Measurements from ENCODE around the gene UTF1. TPM values are rescaled to one million over a fixed set of nuclear protein-coding genes. Genes with fewer than 3 reads are reported as not detected.

The UTF1 gene
- total RNA-seq, 1 experiment from 2014 or later = not detected

DNA sequence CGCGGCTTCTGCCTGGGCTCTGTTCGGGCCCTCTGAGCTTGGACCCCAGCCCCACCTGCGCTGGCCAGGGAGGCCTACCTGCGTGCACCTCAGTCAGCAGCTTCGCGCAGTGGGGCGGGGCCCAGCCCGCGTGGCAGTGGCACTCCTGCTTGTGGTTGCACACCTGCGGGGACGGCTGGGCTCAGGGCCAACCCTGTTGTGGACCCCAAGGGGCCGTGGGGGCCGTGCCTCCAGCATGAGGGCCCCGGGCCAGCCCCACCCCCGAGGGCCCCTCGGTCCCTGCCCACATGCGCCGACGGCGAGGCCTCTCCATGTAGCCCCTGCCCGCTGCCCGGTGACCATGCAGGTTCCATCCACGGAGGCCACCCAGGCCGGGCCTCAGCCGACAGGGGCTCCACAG lies 39.4 kb downstream of the UTF1 start:
- TF ChIP-seq, protein P1, sequence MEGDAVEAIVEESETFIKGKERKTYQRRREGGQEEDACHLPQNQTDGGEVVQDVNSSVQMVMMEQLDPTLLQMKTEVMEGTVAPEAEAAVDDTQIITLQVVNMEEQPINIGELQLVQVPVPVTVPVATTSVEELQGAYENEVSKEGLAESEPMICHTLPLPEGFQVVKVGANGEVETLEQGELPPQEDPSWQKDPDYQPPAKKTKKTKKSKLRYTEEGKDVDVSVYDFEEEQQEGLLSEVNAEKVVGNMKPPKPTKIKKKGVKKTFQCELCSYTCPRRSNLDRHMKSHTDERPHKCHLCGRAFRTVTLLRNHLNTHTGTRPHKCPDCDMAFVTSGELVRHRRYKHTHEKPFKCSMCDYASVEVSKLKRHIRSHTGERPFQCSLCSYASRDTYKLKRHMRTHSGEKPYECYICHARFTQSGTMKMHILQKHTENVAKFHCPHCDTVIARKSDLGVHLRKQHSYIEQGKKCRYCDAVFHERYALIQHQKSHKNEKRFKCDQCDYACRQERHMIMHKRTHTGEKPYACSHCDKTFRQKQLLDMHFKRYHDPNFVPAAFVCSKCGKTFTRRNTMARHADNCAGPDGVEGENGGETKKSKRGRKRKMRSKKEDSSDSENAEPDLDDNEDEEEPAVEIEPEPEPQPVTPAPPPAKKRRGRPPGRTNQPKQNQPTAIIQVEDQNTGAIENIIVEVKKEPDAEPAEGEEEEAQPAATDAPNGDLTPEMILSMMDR (IDR thresholded peaks at IDR 0.05; ENCODE audit: unreplicated experiment) = no peak
- DNase-seq = no peak
- CTCF ChIA-PET = no interaction called here
- BruUV-seq (replicated peaks) = no TSS peak
- intact Hi-C loops (cut with micrococcal nuclease; ENCODE audit: unreplicated experiment) = no loop called here
- H3K27ac Mint-ChIP-seq (ENCODE audit: unreplicated experiment) = no peak overlapping the region
- H3K4me1 Mint-ChIP-seq (ENCODE audit: low read depth, unreplicated experiment) = no peaks in the 10 kb centered on the region
- H3K27me3 Mint-ChIP-seq (ENCODE audit: unreplicated experiment) = no peaks in the 10 kb centered on the region
- H3K4me3 Mint-ChIP-seq (ENCODE audit: low read depth, unreplicated experiment) = no peak overlapping the region
- no peaks in the 10 kb centered on the region for H3K9me3 Mint-ChIP-seq (ENCODE audit: low read depth, unreplicated experiment)
- peaks cover 7% of the 10 kb centered on the region for H3K36me3 Mint-ChIP-seq (ENCODE audit: insufficient read depth, unreplicated experiment)

GRCh38 chr10:133270204-133270603 lies 40.2 kb downstream of the UTF1 start:
- CTCF ChIA-PET = no interaction called here
- DNase-seq = no peak
- intact Hi-C loops (cut with micrococcal nuclease; ENCODE audit: unreplicated experiment) = no loop called here
- Mint-ChIP-seq H3K27me3 (ENCODE audit: unreplicated experiment) (no peaks in the 10 kb centered on the region), H3K4me1 (ENCODE audit: low read depth, unreplicated experiment) (no peaks in the 10 kb centered on the region), H3K9me3 (ENCODE audit: low read depth, unreplicated experiment) (no peaks in the 10 kb centered on the region), H3K27ac (ENCODE audit: unreplicated experiment) (no peak overlapping the region), H3K36me3 (ENCODE audit: insufficient read depth, unreplicated experiment) (peaks cover 12% of the 10 kb centered on the region), H3K4me3 (ENCODE audit: low read depth, unreplicated experiment) (no peak overlapping the region)
- BruUV-seq (replicated peaks) = no TSS peak
- TF ChIP-seq, protein P1 (IDR thresholded peaks at IDR 0.05; ENCODE audit: unreplicated experiment) = no peak

DNA sequence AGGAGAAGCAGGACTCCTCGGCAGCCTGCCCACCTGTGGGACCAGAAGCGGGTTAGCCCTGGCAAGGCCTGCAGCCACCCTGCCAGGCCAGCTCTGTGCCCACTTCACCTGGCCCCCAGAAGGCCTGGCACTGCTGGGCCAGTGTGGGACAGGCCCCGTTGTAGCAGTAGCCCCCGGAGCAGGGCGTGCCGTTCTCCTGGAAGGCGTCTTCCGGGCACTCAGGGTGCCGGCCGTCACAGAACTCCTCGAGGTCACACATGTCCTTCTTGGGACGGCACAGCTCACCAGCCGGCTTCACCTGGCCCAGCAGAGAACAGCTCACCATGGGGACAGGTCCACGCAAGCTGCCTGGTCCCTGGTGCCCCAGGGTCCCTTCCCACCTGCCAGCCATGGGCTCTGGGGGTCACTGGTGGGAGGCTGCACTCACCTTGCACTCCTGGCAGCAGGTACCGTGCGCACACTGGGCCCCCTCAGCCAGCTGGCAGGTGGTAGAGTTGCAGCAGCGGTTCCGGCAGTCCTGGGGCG lies 40.8 kb downstream of the UTF1 start:
- TF ChIP-seq, protein P1 (IDR thresholded peaks at IDR 0.05; ENCODE audit: unreplicated experiment) = no peak
- Mint-ChIP-seq H3K4me1 (ENCODE audit: low read depth, unreplicated experiment) (no peaks in the 10 kb centered on the region), H3K9me3 (ENCODE audit: low read depth, unreplicated experiment) (no peaks in the 10 kb centered on the region), H3K27me3 (ENCODE audit: unreplicated experiment) (no peaks in the 10 kb centered on the region), H3K36me3 (ENCODE audit: insufficient read depth, unreplicated experiment) (peaks cover 15% of the 10 kb centered on the region), H3K4me3 (ENCODE audit: low read depth, unreplicated experiment) (no peak overlapping the region), H3K27ac (ENCODE audit: unreplicated experiment) (no peak overlapping the region)
- BruUV-seq (replicated peaks) = no TSS peak
- intact Hi-C loops (cut with micrococcal nuclease; ENCODE audit: unreplicated experiment) = no loop called here
- CTCF ChIA-PET = no interaction called here
- DNase-seq = no peak

- no peak for DNase-seq
- no peak overlapping the region for H3K27ac Mint-ChIP-seq (ENCODE audit: unreplicated experiment)
- H3K9me3 Mint-ChIP-seq (ENCODE audit: low read depth, unreplicated experiment) = no peaks in the 10 kb centered on the region
- no TSS peak for BruUV-seq (replicated peaks)
- H3K36me3 Mint-ChIP-seq (ENCODE audit: insufficient read depth, unreplicated experiment) = peaks cover 22% of the 10 kb centered on the region
- H3K27me3 Mint-ChIP-seq (ENCODE audit: unreplicated experiment) = no peaks in the 10 kb centered on the region
- H3K4me3 Mint-ChIP-seq (ENCODE audit: low read depth, unreplicated experiment) = no peak overlapping the region
- intact Hi-C loops (cut with micrococcal nuclease; ENCODE audit: unreplicated experiment) = no loop called here
- no peaks in the 10 kb centered on the region for H3K4me1 Mint-ChIP-seq (ENCODE audit: low read depth, unreplicated experiment)
- TF ChIP-seq, protein P1 (IDR thresholded peaks at IDR 0.05; ENCODE audit: unreplicated experiment) = no peak
- CTCF ChIA-PET = no interaction called here
These were observed 41.7 kb downstream of the UTF1 start for GRCh38 chr10:133271521-133272300.
